Endometrial microvascular endothelial cells (primary cell): ENCODE results near the gene NLK. TPM values are rescaled to one million over a fixed set of nuclear protein-coding genes. Genes with fewer than 3 reads are reported as not detected.
"Not testable (repeated sequence)": the region's sequence is repeated elsewhere in the genome, so short reads cannot be mapped to it uniquely, and the experiment has no call there.

Experiments
- in situ Hi-C: cut with HindIII; loops from 2 replicates; pipeline ENCODE4 v1.10.0; 2017; ENCODE audit warnings: low sequenced_read_pairs, low pct_unique_long_range_greater_than_20kb; ENCODE audit errors: inconsistent ontology term
- total RNA-seq: library from RNA; depleted of rRNA; stranded (reverse); fragments of >200 nt; gene quantifications from one replicate; pipeline ENCODE4 v1.2.3, GENCODE V29; 2015; ENCODE audit errors: inconsistent ontology term

NLK gene
- total RNA-seq, 1 donor from 2014 or later, result 28.0 TPM

DNA sequence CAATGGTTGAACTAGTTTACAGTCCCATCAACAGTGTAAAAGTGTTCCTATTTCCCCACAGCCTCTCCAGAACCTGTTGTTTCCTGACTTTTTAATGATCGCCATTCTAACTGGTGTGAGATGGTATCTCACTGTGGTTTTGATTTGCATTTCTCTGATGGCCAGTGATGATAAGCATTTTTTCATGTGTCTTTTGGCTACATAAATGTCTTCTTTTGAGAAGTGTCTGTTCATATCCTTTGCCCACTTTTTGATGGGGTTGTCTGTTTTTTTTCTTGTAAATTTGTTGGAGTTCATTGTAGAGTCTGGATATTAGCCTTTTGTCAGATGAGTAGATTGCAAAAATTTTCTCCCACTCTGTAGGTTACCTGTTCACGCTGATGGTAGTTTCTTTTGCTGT, 6.6 kb upstream of the NLK start:
- in situ Hi-C loops, result not testable (repeated sequence)

- in situ Hi-C loops, result no loop called here
Measured at GRCh38 chr17:28038802-28039201, 3.7 kb upstream of the NLK start.

GRCh38 chr17:28039251-28039650, 3.2 kb upstream of the NLK start:
- in situ Hi-C loops, result no loop called here

DNA sequence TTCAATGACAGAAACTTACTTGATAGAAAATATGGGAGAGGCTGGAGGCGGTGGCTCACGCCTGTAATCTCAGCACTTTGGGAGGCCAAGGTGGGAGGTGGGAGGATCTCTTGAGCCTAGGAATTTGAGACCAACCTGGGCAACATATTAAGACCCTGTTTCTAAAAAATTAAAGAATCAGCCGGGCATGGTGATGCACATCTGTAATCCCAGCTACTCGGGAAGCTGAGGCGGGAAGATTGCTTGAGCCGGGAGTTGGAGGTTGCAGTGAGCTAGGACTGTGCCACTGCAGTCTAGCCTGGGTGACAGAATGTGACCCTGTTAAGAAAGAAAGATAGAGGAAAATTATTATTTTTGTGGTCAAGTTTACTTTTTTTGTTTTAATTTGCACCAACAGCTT, 2.1 kb upstream of the NLK start:
- in situ Hi-C loops, result loop anchor here (10.0 kb wide), 1 partner anchor 56 kb away; no protein-coding TSS in a partner anchor

GRCh38 chr17:28041068-28041843, 1.2 kb upstream of the NLK start:
- in situ Hi-C loops, result loop anchor here (10.0 kb wide), 1 partner anchor 56 kb away; no protein-coding TSS in a partner anchor

DNA sequence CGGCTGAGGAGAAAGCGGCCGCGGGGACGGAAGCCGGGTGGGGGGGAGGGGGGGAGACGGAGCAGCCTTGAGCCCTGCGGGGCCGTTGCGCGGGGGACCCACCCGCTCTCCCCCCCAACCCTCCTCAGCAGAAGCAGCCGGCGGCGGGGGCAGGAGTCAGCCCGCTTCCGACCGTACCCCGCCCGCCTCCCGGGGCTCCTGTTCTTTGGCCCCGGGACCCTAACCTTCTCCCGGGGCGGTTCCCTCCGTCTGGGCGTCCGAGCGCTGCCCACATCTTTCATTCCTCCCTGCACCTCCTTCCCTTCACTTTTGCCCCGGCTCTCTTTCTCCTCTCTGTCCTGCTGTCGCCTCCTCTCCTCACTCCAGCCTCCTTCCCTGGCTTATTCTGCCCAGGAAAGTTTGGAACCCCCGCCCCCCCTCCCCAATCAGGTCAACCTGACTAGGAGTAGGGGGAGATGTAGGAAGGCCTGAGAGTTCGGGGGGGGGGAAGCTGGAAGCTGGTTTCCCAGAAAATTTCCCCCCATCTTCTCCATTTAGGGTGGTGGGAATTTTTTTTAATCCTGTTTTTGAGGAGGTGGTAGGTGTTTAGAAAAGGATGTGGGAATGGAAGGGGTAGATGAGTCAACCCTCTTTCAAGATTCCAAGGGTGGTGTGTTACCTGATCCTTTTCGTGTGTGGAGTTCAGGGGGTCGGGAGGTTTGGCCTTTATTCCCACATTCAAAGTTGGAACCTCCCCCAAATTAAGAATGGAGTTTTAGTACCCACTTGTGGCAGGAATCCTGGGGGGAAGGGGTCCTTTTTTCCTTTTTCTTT, 427 bp upstream of the NLK start:
- in situ Hi-C loops, result loop anchor here (10.0 kb wide), 1 partner anchor 57 kb away; no protein-coding TSS in a partner anchor

- in situ Hi-C loops, result loop anchor here (10.0 kb wide), 1 partner anchor 58 kb away; no protein-coding TSS in a partner anchor
Measured at GRCh38 chr17:28042721-28043291, 329 bp downstream of the NLK start.

DNA sequence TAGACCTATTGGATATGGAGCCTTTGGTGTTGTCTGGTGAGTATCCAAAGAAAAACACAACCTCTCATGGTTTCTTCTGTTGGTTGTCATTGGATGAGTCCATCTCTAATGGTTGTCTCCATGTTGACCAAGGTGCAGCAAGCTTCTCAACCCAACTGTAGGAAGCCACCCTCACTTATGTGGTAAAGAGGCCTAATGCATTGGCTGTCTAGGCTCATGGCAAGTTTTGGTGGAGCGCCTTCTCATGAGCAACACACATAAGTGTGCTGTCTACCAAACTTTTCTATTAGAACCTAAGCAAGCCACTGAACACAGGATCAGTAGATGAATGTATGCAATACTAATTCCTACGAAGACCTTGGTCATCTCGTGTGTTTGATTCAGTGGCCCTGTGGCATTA, 819 bp downstream of the NLK start:
- in situ Hi-C loops, result loop anchor here (10.0 kb wide), 1 partner anchor 58 kb away; no protein-coding TSS in a partner anchor

GRCh38 chr17:28043741-28044140, 1.3 kb downstream of the NLK start:
- in situ Hi-C loops, result loop anchor here (10.0 kb wide), 1 partner anchor 59 kb away; no protein-coding TSS in a partner anchor

DNA sequence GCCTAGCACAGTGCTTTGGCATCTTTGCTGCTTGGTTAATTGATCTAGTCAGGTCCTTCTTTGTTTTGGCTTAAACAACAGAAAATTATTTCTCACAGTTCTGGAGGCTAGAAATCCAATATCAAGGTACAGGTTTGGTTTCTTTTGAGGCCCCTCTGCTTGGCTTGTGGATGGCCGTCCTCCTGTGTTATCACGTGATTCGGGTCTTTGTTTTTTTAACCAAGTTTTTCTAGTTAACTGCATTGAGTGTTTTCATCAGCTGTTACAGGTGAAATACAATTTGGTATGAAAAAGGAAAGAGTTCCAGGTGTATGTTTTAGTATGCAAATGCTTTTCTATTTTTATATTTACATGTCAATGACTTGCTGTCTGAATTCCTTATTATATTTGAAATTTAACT, 2.8 kb downstream of the NLK start:
- in situ Hi-C loops, result loop anchor here (10.0 kb wide), 1 partner anchor 61 kb away; no protein-coding TSS in a partner anchor

GRCh38 chr17:28046034-28046825, 3.8 kb downstream of the NLK start:
- in situ Hi-C loops, result loop anchor here (10.0 kb wide), 1 partner anchor 61 kb away; no protein-coding TSS in a partner anchor

DNA sequence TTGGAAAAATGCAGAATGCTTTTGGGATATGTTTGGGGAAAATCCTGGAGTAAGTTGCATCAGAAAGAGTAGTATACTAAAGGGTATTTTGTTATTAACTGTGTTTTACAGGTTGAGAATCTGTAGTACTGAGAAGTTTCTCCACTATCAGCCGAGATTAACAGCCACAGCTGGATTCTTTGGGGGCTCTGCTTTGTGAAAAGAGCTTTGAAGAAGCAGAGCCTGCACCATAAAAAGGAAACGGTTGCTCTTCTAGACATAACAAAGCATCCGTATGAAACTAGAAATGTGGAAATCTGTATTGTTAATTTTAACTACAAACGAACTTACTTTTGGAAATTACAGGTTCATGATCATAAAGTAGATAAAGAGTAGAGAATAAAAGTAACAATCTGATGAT, 5.3 kb downstream of the NLK start:
- in situ Hi-C loops, result loop anchor here (10.0 kb wide), 1 partner anchor 63 kb away; no protein-coding TSS in a partner anchor

DNA sequence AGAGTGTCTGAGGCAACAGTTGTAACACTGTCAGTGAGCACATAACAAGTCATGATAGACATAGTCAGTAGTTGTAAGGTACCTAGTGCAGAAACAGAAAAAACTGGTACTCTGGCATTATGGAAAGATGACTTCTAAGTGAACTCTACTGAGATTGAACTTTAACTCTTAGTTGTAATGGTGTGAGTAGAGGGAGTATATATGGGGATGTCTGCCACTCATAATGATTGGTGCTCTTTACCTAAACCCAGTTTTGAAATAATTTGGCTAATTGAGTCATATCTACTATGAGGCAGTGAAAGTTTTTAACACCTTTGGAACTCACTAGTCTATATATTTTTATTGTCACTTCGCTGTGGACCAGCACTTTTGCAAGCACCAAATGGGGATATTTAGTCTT, 6.6 kb downstream of the NLK start:
- in situ Hi-C loops, result loop anchor here (10.0 kb wide), 1 partner anchor 64 kb away; no protein-coding TSS in a partner anchor

DNA sequence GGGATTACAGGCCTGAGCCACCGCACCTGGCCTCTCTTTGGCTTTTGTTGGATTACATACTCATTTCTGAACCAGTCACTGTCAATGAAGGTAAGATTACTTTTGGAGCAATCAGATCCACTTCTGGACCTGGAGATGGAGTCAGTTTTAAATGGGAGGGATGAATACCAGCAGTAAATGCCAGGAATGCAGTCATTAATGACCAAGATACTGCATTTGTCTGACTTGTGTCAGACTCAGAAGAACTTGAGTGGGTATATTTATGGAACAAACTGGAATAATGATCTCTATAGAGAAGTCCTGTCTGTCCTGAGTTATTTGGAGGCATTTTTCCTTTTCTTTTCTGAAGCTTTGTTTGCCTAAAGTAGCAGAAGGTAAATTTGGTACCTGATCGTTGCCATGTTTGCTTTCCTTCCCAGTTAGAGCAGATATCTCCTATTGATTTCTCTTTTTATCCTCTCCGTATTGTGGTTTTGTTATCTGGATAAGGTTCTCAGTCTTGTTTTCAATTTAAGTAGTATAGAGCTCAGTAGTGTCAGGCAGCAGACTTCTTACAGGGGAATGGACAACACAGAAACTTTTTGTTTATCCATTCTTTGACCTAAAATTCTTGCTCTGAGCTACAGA, 10.7 kb downstream of the NLK start:
- in situ Hi-C loops, result no loop called here

GRCh38 chr17:28053725-28054124, 11.2 kb downstream of the NLK start:
- in situ Hi-C loops, result no loop called here

DNA sequence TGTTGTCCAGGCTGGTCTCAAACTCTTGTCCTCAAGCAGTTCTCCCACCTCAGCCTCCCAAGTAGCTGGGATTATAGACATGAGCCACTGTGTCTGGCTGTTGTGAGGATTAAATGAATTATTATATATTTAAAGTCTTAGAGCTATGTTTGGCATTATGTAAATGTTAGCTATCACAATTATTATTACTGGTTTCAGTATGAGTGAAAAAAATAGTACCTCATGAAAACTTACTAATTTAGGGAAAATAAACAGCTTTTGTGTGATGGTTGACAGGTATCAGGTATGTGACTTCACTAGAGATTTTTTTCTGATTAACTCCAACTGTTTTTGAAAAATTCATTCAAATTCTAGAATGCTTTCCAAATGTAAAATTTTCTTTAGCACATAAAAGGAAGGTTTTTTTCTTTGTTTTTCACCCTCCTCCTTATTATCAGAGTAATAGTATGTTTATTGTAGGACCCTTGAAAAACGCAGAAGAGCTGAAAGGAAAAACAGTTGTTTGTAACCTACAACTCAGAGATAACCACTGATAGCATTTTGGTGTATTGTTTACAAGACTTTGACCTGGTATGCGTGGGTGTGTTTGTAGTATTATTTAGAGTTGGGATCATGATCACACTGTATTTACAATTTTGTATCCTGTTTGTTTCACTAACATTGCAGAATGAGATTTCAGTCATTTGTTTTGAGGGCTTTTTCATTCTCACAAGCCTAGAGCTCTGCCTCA, 13.2 kb downstream of the NLK start:
- in situ Hi-C loops, result no loop called here

DNA sequence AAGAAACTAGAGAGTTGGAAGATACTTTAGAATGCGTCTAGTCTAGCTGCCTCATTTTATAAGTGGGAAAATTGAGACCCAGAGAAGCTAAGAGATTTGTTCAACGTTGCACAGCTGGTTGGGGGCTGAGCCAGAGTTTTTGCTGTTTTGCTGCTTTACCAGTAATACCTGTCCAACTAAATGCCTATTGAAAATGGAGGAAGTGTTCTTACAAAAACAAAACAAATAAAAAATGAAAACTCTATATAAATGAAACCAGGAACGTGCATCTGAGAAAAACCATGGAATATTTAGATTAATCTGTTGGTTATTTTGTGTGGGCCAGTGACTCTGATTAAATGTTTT, 13.8 kb downstream of the NLK start:
- in situ Hi-C loops, result no loop called here
